GM19043 (cell line): Measurements from ENCODE around the gene KLK15.

ENCODE experiments used
- ATAC-seq: cut with Tn5 transposase; IDR thresholded peaks from one replicate; pipeline ENCODE4 v1.9.1; 2021; ENCODE audit warnings: low read depth; ENCODE audit not compliant: unreplicated experiment

The KLK15 gene

GRCh38 chr19:50779504-50780457 is 53.6 kb downstream of the KLK15 start:
- no peak for ATAC-seq

DNA sequence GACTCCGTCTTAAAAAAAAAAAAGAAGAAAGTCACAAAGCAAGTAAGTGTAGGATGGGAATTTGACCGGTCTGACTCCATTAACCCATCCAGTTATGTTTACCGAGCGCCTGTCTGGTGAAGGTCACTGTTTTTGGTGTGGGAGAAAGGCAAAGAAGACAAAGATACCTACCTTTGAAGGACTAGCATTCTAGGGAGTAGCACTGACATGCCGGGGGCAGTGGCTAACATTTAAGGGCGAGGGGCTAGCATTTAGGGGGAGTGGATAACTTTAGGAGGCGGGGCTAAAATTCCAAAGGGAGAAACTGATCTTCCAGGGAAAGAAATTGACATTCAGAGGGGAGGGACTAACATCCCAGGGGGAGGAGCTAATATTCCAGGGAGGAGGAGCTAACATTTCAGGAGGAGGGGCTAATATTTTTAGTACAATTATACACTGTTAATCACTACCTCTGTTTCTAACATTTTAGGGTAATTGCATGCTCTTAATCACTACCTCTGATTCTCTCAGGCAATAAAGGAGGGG is 54.4 kb downstream of the KLK15 start:
- ATAC-seq, result no peak

- ATAC-seq, result no peak
Observed at GRCh38 chr19:50777830-50778303, 55.5 kb downstream of the KLK15 start.

GRCh38 chr19:50777261-50777660 is 56.1 kb downstream of the KLK15 start:
- ATAC-seq, result no peak

- ATAC-seq, result no peak
Observed at GRCh38 chr19:50776131-50776530, 57.2 kb downstream of the KLK15 start.
